ENCODE measurements around the gene C2orf68.
"Not testable (repeated sequence)": the region's sequence is repeated elsewhere in the genome, so short reads cannot be mapped to it uniquely, and the experiment has no call there.

C2orf68 gene

GRCh38 chr2:85606116-85606455 is 5.8 kb downstream of the C2orf68 start:
- Histone ChIP-seq H3K9me3 (ENCODE audit: insufficient read depth, low read length) (no peaks in the 10 kb centered on the region), H3K4me2 (ENCODE audit: low read depth, low read length, poor library complexity, severe bottlenecking) (no peak overlapping the region), H3K36me3 (ENCODE audit: low read length) (no peaks in the 10 kb centered on the region), H3K4me3 (ENCODE audit: insufficient read depth, low read length, poor library complexity, severe bottlenecking) (no peak overlapping the region), H3K27ac (ENCODE audit: low read depth, low read length) (no peak overlapping the region), H3K9ac (ENCODE audit: low read length) (no peak overlapping the region), H2AFZ (ENCODE audit: low read depth, low read length, severe bottlenecking) (no peak overlapping the region), H3F3A (ENCODE audit: insufficient read depth) (no peaks in the 10 kb centered on the region), H4K20me1 (ENCODE audit: low read depth, low read length) (no peaks in the 10 kb centered on the region), H3K27me3 (ENCODE audit: low read length) (no peaks in the 10 kb centered on the region), H3K9me2 (replicated peaks; ENCODE audit: insufficient read depth, low read length) (no peaks in the 10 kb centered on the region), H3K79me2 (ENCODE audit: insufficient read depth, low read length) (peaks cover 1% of the 10 kb centered on the region)
- no peak for TF ChIP-seq CTCF (IDR thresholded peaks at IDR 0.05; ENCODE audit: insufficient read depth, low read length, poor library complexity, severe bottlenecking)
- no peak for TF ChIP-seq EZH2phosphoT487 (conservative IDR thresholded peaks at IDR 0.05; ENCODE audit: low read length)

GRCh38 chr2:85605406-85606115 is 6.3 kb downstream of the C2orf68 start:
- no peak overlapping the region for H2AFZ ChIP-seq (ENCODE audit: low read depth, low read length, severe bottlenecking)
- H3K79me2 ChIP-seq (ENCODE audit: insufficient read depth, low read length) = no peaks in the 10 kb centered on the region; the same call in 1 of the 2 replicates
- H3K9ac ChIP-seq (ENCODE audit: low read length) = no peak overlapping the region
- H3K27ac ChIP-seq (ENCODE audit: low read depth, low read length) = no peak overlapping the region
- H3K4me3 ChIP-seq (ENCODE audit: insufficient read depth, low read length, poor library complexity, severe bottlenecking) = no peak overlapping the region
- no peak for TF ChIP-seq EZH2phosphoT487 (conservative IDR thresholded peaks at IDR 0.05; ENCODE audit: low read length)
- TF ChIP-seq CTCF (IDR thresholded peaks at IDR 0.05; ENCODE audit: insufficient read depth, low read length, poor library complexity, severe bottlenecking) = no peak
- no peaks in the 10 kb centered on the region for H4K20me1 ChIP-seq (ENCODE audit: low read depth, low read length)
- no peaks in the 10 kb centered on the region for H3K36me3 ChIP-seq (ENCODE audit: low read length)
- H3K27me3 ChIP-seq (ENCODE audit: low read length) = no peaks in the 10 kb centered on the region
- H3K9me2 ChIP-seq (replicated peaks; ENCODE audit: insufficient read depth, low read length) = no peaks in the 10 kb centered on the region
- H3K4me2 ChIP-seq (ENCODE audit: low read depth, low read length, poor library complexity, severe bottlenecking) = no peak overlapping the region
- H3F3A ChIP-seq (ENCODE audit: insufficient read depth) = no peaks in the 10 kb centered on the region
- no peaks in the 10 kb centered on the region for H3K9me3 ChIP-seq (ENCODE audit: insufficient read depth, low read length)

- no peaks in the 10 kb centered on the region for H3K36me3 ChIP-seq (ENCODE audit: low read length)
- no peak overlapping the region for H3K27ac ChIP-seq (ENCODE audit: low read depth, low read length)
- no peak for TF ChIP-seq EZH2phosphoT487 (conservative IDR thresholded peaks at IDR 0.05; ENCODE audit: low read length)
- no peak for TF ChIP-seq CTCF (IDR thresholded peaks at IDR 0.05; ENCODE audit: insufficient read depth, low read length, poor library complexity, severe bottlenecking)
- no peaks in the 10 kb centered on the region for H3K79me2 ChIP-seq (ENCODE audit: insufficient read depth, low read length)
- no peak overlapping the region for H3K4me3 ChIP-seq (ENCODE audit: insufficient read depth, low read length, poor library complexity, severe bottlenecking)
- no peak overlapping the region for H2AFZ ChIP-seq (ENCODE audit: low read depth, low read length, severe bottlenecking)
- no peak overlapping the region for H3K4me2 ChIP-seq (ENCODE audit: low read depth, low read length, poor library complexity, severe bottlenecking)
- H3K9me2 ChIP-seq (replicated peaks; ENCODE audit: insufficient read depth, low read length) = no peaks in the 10 kb centered on the region
- no peaks in the 10 kb centered on the region for H4K20me1 ChIP-seq (ENCODE audit: low read depth, low read length)
- H3K9ac ChIP-seq (ENCODE audit: low read length) = no peak overlapping the region
- no peaks in the 10 kb centered on the region for H3F3A ChIP-seq (ENCODE audit: insufficient read depth)
- H3K9me3 ChIP-seq (ENCODE audit: insufficient read depth, low read length) = no peaks in the 10 kb centered on the region
- H3K27me3 ChIP-seq (ENCODE audit: low read length) = no peaks in the 10 kb centered on the region
Observed at GRCh38 chr2:85604568-85605339, 7.1 kb downstream of the C2orf68 start.

GRCh38 chr2:85604133-85604444 is 7.8 kb downstream of the C2orf68 start:
- H3K4me2 ChIP-seq (ENCODE audit: low read depth, low read length, poor library complexity, severe bottlenecking); H3K4me3 ChIP-seq (ENCODE audit: insufficient read depth, low read length, poor library complexity, severe bottlenecking); H3K9ac ChIP-seq (ENCODE audit: low read length); H3K27me3 ChIP-seq (ENCODE audit: low read length); H4K20me1 ChIP-seq (ENCODE audit: low read depth, low read length); H3K27ac ChIP-seq (ENCODE audit: low read depth, low read length); H3K9me3 ChIP-seq (ENCODE audit: insufficient read depth, low read length); H3F3A ChIP-seq (ENCODE audit: insufficient read depth); H3K79me2 ChIP-seq (ENCODE audit: insufficient read depth, low read length); H2AFZ ChIP-seq (ENCODE audit: low read depth, low read length, severe bottlenecking); H3K36me3 ChIP-seq (ENCODE audit: low read length); H3K9me2 ChIP-seq (replicated peaks; ENCODE audit: insufficient read depth, low read length): not testable (repeated sequence)

Data from SU-DHL-6 (cell line).